ENCODE data around the gene HYCC2. TPM values are rescaled to one million over a fixed set of nuclear protein-coding genes. Genes with fewer than 3 reads are reported as not detected.

HYCC2 gene
- total and polyA plus RNA-seq, 2 of the 8 experiments (the other 6 are each of a cell fraction or from before 2014, with no cell fraction given), result 0.86 to 8.0 TPM

DNA sequence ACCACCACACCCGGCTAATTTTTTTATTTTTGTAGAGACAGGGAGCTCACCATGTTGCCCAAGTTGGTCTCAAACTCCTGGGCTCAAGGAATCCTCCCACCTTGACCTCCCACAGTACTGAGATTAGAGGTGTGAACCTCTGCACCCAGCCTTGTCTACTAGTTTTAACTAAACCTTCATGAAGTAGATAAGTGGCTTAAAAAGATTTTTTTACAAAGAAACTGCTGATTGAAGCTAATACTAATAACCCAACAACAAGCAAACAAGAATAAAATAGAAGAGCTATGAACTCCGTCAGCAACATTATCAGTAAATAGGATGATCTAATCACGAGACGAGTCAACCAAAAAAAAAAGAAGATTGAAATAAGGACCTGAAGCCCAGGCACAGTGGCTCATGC is 19.1 kb upstream of the HYCC2 start (continued):
- no peak for TF ChIP-seq JUND (IDR thresholded peaks at IDR 0.05; ENCODE audit: low read length)
- TF ChIP-seq MAFK (IDR thresholded peaks at IDR 0.05; ENCODE audit: low read depth, low read length), result no peak
- TF ChIP-seq, protein P1, sequence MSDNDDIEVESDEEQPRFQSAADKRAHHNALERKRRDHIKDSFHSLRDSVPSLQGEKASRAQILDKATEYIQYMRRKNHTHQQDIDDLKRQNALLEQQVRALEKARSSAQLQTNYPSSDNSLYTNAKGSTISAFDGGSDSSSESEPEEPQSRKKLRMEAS (IDR thresholded peaks at IDR 0.05), result no peak
- TF ChIP-seq CEBPB (IDR thresholded peaks at IDR 0.05; ENCODE audit: low read depth, low read length), result no peak
- no peak for TF ChIP-seq JUN (IDR thresholded peaks at IDR 0.05; ENCODE audit: low read depth, low read length)
- TF ChIP-seq, protein P2, sequence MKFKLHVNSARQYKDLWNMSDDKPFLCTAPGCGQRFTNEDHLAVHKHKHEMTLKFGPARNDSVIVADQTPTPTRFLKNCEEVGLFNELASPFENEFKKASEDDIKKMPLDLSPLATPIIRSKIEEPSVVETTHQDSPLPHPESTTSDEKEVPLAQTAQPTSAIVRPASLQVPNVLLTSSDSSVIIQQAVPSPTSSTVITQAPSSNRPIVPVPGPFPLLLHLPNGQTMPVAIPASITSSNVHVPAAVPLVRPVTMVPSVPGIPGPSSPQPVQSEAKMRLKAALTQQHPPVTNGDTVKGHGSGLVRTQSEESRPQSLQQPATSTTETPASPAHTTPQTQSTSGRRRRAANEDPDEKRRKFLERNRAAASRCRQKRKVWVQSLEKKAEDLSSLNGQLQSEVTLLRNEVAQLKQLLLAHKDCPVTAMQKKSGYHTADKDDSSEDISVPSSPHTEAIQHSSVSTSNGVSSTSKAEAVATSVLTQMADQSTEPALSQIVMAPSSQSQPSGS (IDR thresholded peaks at IDR 0.05; ENCODE audit: low read length), result no peak

All from H1 (cell line).